Measurements from ENCODE around the gene SLC4A5. TPM values are rescaled to one million over a fixed set of nuclear protein-coding genes. Genes with fewer than 3 reads are reported as not detected.

The SLC4A5 gene
- total RNA-seq, 1 experiment from 2014 or later, result 1.8 TPM

DNA sequence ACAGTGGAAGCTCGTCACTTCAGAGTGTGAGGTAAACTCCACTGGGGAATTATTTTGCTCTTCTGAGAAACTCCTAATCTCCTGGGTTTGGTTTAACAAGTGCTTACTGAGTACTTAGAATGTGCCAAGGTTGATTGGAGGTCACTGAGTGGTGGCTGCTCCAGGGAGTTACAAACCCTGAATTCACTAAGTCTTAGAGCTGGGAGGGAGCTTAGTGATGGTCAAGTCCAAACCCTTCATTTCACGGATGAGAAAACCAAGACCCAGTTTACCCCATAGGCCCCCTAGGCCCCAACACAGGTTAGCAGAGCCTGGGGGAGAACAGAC, 52.0 kb downstream of the SLC4A5 start:
- no peaks in the 10 kb centered on the region for H3K27me3 ChIP-seq (replicated peaks; ENCODE audit: insufficient read depth, low read depth, low read length, poor library complexity)
- no peak for TF ChIP-seq EZH2 (IDR thresholded peaks at IDR 0.05; ENCODE audit: borderline replicate concordance, low read depth, low read length, poor library complexity, severe bottlenecking)
- TF ChIP-seq, protein P1, sequence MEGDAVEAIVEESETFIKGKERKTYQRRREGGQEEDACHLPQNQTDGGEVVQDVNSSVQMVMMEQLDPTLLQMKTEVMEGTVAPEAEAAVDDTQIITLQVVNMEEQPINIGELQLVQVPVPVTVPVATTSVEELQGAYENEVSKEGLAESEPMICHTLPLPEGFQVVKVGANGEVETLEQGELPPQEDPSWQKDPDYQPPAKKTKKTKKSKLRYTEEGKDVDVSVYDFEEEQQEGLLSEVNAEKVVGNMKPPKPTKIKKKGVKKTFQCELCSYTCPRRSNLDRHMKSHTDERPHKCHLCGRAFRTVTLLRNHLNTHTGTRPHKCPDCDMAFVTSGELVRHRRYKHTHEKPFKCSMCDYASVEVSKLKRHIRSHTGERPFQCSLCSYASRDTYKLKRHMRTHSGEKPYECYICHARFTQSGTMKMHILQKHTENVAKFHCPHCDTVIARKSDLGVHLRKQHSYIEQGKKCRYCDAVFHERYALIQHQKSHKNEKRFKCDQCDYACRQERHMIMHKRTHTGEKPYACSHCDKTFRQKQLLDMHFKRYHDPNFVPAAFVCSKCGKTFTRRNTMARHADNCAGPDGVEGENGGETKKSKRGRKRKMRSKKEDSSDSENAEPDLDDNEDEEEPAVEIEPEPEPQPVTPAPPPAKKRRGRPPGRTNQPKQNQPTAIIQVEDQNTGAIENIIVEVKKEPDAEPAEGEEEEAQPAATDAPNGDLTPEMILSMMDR (conservative IDR thresholded peaks at IDR 0.05; ENCODE audit: low read depth, low read length), result no peak
- H3K4me1 ChIP-seq (ENCODE audit: insufficient read depth, low read length, poor library complexity, severe bottlenecking), result no peaks in the 10 kb centered on the region
- H3K4me3 ChIP-seq (ENCODE audit: low read depth, low read length, poor library complexity, severe bottlenecking), result no peak overlapping the region
- CTCF ChIA-PET, result no interaction called here
- H3K27ac ChIP-seq (ENCODE audit: low read depth, low read length, poor library complexity, severe bottlenecking), result no peak overlapping the region
- H3K9me3 ChIP-seq (ENCODE audit: low read depth, low read length, poor library complexity, severe bottlenecking), result no peaks in the 10 kb centered on the region
- no peaks in the 10 kb centered on the region for H3K36me3 ChIP-seq (ENCODE audit: insufficient read depth, low read length, poor library complexity, severe bottlenecking)
- POLR2A ChIA-PET (ENCODE audit: low non-redundant PET), result no interaction called here
- DNase-seq (ENCODE audit: low spot score), result no peak
- no TSS peak for BruUV-seq (replicated peaks)
- intact Hi-C loops (cut with micrococcal nuclease; ENCODE audit: unreplicated experiment), result no loop called here

GRCh38 chr2:74290466-74291217, 52.6 kb downstream of the SLC4A5 start:
- H3K4me1 ChIP-seq (ENCODE audit: insufficient read depth, low read length, poor library complexity, severe bottlenecking), result no peaks in the 10 kb centered on the region
- CTCF ChIA-PET, result no interaction called here
- no peak overlapping the region for H3K4me3 ChIP-seq (ENCODE audit: low read depth, low read length, poor library complexity, severe bottlenecking)
- H3K27ac ChIP-seq (ENCODE audit: low read depth, low read length, poor library complexity, severe bottlenecking), result no peak overlapping the region
- POLR2A ChIA-PET (ENCODE audit: low non-redundant PET), result no interaction called here
- H3K36me3 ChIP-seq (ENCODE audit: insufficient read depth, low read length, poor library complexity, severe bottlenecking), result no peaks in the 10 kb centered on the region
- BruUV-seq (replicated peaks), result no TSS peak
- H3K9me3 ChIP-seq (ENCODE audit: low read depth, low read length, poor library complexity, severe bottlenecking), result no peaks in the 10 kb centered on the region
- TF ChIP-seq EZH2 (IDR thresholded peaks at IDR 0.05; ENCODE audit: borderline replicate concordance, low read depth, low read length, poor library complexity, severe bottlenecking), result no peak
- TF ChIP-seq, protein P1 (conservative IDR thresholded peaks at IDR 0.05; ENCODE audit: low read depth, low read length), result no peak
- no peaks in the 10 kb centered on the region for H3K27me3 ChIP-seq (replicated peaks; ENCODE audit: insufficient read depth, low read depth, low read length, poor library complexity)
- DNase-seq (ENCODE audit: low spot score), result no peak
- intact Hi-C loops (cut with micrococcal nuclease; ENCODE audit: unreplicated experiment), result no loop called here

DNA sequence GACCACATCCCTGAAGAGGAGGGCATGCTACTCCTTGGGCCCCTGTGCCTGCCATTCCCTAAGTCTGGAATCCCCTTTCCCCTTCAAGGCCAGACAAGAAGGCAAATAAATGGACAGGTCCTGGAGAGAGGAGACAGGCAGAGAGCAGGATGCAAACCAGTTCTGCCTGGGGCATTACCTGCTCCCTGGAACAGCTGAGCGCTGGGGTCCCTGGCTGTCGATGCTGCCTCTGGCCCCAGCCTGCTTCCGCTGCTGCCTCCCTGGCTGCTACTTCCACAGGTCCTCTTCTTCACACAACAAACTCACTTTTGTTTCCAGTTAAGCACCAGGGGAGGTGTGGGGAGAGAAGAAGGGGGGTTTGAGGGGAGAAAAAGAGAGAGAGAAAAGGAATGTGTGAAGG, 53.1 kb downstream of the SLC4A5 start:
- H3K4me1 ChIP-seq (ENCODE audit: insufficient read depth, low read length, poor library complexity, severe bottlenecking), result no peaks in the 10 kb centered on the region
- no peak overlapping the region for H3K27ac ChIP-seq (ENCODE audit: low read depth, low read length, poor library complexity, severe bottlenecking)
- H3K9me3 ChIP-seq (ENCODE audit: low read depth, low read length, poor library complexity, severe bottlenecking), result no peaks in the 10 kb centered on the region
- no peak for TF ChIP-seq EZH2 (IDR thresholded peaks at IDR 0.05; ENCODE audit: borderline replicate concordance, low read depth, low read length, poor library complexity, severe bottlenecking)
- TF ChIP-seq, protein P1 (conservative IDR thresholded peaks at IDR 0.05; ENCODE audit: low read depth, low read length), result no peak
- no peak overlapping the region for H3K4me3 ChIP-seq (ENCODE audit: low read depth, low read length, poor library complexity, severe bottlenecking)
- intact Hi-C loops (cut with micrococcal nuclease; ENCODE audit: unreplicated experiment), result no loop called here
- no peak for DNase-seq (ENCODE audit: low spot score)
- ChIA-PET POLR2A (ENCODE audit: low non-redundant PET) (no interaction called here), CTCF (no interaction called here)
- no peaks in the 10 kb centered on the region for H3K36me3 ChIP-seq (ENCODE audit: insufficient read depth, low read length, poor library complexity, severe bottlenecking)
- no TSS peak for BruUV-seq (replicated peaks)
- H3K27me3 ChIP-seq (replicated peaks; ENCODE audit: insufficient read depth, low read depth, low read length, poor library complexity), result no peaks in the 10 kb centered on the region

Measured in A673 (cell line).